GM19438 (cell line): ENCODE results near the gene TRPM3.
"Not testable (repeated sequence)": the region's sequence is repeated elsewhere in the genome, so short reads cannot be mapped to it uniquely, and the experiment has no call there.

Experiments used
- ATAC-seq: cut with Tn5 transposase; IDR thresholded peaks from one replicate; pipeline ENCODE4 v1.9.1; 2021; ENCODE audit warnings: low read depth; ENCODE audit not compliant: unreplicated experiment

Gene TRPM3

GRCh38 chr9:70688704-70689103 is 432.7 kb downstream of the TRPM3 start:
- ATAC-seq: no peak

GRCh38 chr9:70683841-70684240 is 437.6 kb downstream of the TRPM3 start:
- no peak for ATAC-seq

- ATAC-seq: no peak
Observed at GRCh38 chr9:70682298-70682697, 439.1 kb downstream of the TRPM3 start.

GRCh38 chr9:70679845-70680244 is 441.6 kb downstream of the TRPM3 start:
- no peak for ATAC-seq

- no peak for ATAC-seq
Observed at GRCh38 chr9:70678153-70678552, 443.3 kb downstream of the TRPM3 start.

- ATAC-seq: no peak
Observed at GRCh38 chr9:70677055-70677735, 444.2 kb downstream of the TRPM3 start.

GRCh38 chr9:70675868-70676370 is 445.5 kb downstream of the TRPM3 start:
- ATAC-seq: no peak

GRCh38 chr9:70673844-70674243 is 447.6 kb downstream of the TRPM3 start:
- no peak for ATAC-seq

GRCh38 chr9:70672161-70672649 is 449.2 kb downstream of the TRPM3 start:
- ATAC-seq: no peak

- no peak for ATAC-seq
Observed at GRCh38 chr9:70668751-70669150, 452.7 kb downstream of the TRPM3 start.

- no peak for ATAC-seq
Observed at GRCh38 chr9:70658765-70659164, 462.7 kb downstream of the TRPM3 start.

GRCh38 chr9:70656281-70656680 is 465.1 kb downstream of the TRPM3 start:
- ATAC-seq: no peak

GRCh38 chr9:70654144-70654543 is 467.3 kb downstream of the TRPM3 start:
- ATAC-seq: no peak

GRCh38 chr9:70644627-70645026 is 476.8 kb downstream of the TRPM3 start:
- ATAC-seq: not testable (repeated sequence)

- no peak for ATAC-seq
Observed at GRCh38 chr9:70642341-70642740, 479.1 kb downstream of the TRPM3 start.

- ATAC-seq: no peak
Observed at GRCh38 chr9:70641631-70642030, 479.8 kb downstream of the TRPM3 start.

GRCh38 chr9:70641031-70641430 is 480.4 kb downstream of the TRPM3 start:
- no peak for ATAC-seq

- peak; percentile 58 for ATAC-seq
Observed at GRCh38 chr9:70639853-70640814, 481.3 kb downstream of the TRPM3 start.

GRCh38 chr9:70635790-70636189 is 485.6 kb downstream of the TRPM3 start:
- no peak for ATAC-seq

GRCh38 chr9:70634696-70635095 is 486.7 kb downstream of the TRPM3 start:
- ATAC-seq: no peak

GRCh38 chr9:70630971-70631370 is 490.4 kb downstream of the TRPM3 start:
- ATAC-seq: no peak
